ENCODE data around the gene MYRIP. TPM values are rescaled to one million over a fixed set of nuclear protein-coding genes. Genes with fewer than 3 reads are reported as not detected.

Gene MYRIP
- total RNA-seq, 2 donors from 2014 or later, result not detected

DNA sequence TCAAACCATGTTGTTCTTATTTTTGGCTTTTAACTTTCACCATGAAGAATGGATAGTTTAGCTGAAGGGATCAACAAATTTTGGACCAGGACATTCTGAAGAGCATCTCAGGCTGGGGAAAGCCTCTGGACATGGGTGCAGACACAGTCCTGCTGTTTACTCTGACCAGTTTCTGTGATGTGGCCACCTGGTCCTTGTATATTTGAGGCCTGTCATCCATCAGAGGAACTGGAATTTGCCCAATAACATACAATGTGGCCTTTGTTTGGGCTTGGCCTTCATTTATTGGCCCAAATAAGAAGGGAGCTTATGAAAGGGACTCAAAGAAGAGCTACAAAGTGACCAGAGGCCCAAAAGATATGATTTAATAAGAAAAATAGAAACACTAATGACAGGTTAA lies 127.9 kb downstream of the MYRIP start:
- Mint-ChIP-seq H3K9me3 (no peaks in the 10 kb centered on the region), H3K27ac (no peak overlapping the region), H3K4me3 (no peak overlapping the region), H3K4me1 (no peaks in the 10 kb centered on the region), H3K27me3 (no peaks in the 10 kb centered on the region), H3K36me3 (ENCODE audit: low read depth) (no peaks in the 10 kb centered on the region)
- ATAC-seq (replicated peaks), result no peak

DNA sequence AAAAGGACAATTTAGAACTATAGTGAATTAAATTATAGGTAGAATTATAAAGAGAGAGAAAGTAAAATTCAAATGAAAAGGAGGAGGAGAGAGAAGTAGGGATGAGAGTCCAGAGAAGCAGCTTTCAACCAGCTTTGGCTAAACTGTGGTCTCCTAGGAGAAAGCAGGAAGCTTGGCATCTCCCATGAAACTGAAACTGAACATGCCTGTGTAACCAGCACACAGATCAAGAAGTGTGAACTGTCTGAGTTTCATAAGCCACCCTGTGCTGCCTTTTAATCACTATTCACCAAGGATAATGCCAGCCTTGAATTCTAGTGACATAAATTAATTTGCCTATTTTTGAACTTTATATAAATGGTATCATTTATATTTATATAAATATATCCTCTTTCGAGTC lies 128.5 kb downstream of the MYRIP start:
- Mint-ChIP-seq H3K36me3 (ENCODE audit: low read depth) (no peaks in the 10 kb centered on the region), H3K27ac (no peak overlapping the region), H3K9me3 (no peaks in the 10 kb centered on the region), H3K27me3 (no peaks in the 10 kb centered on the region), H3K4me3 (no peak overlapping the region), H3K4me1 (no peaks in the 10 kb centered on the region)
- ATAC-seq (replicated peaks), result no peak

DNA sequence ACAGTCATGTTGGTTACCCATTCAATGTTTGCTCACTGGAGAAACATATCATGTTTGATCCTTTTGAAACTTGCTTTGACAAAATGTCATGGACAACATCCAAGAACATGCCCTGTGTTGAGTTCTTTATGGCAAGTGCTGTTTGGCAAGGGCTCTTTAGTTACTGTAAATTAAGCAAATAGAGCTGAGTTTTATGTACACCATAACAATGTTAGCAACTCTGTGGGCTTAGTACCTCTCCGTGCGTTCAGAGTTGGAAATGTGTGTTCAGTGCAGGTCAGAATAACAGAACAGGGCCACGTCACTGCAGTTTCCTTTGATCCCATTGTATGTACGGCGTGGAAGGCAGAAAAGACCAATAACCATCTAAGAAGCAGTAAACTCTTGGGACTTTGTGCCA lies 132.5 kb downstream of the MYRIP start:
- no peaks in the 10 kb centered on the region for H3K36me3 Mint-ChIP-seq (ENCODE audit: low read depth)
- no peak overlapping the region for H3K4me3 Mint-ChIP-seq
- H3K27me3 Mint-ChIP-seq, result peaks cover 6% of the 10 kb centered on the region

DNA sequence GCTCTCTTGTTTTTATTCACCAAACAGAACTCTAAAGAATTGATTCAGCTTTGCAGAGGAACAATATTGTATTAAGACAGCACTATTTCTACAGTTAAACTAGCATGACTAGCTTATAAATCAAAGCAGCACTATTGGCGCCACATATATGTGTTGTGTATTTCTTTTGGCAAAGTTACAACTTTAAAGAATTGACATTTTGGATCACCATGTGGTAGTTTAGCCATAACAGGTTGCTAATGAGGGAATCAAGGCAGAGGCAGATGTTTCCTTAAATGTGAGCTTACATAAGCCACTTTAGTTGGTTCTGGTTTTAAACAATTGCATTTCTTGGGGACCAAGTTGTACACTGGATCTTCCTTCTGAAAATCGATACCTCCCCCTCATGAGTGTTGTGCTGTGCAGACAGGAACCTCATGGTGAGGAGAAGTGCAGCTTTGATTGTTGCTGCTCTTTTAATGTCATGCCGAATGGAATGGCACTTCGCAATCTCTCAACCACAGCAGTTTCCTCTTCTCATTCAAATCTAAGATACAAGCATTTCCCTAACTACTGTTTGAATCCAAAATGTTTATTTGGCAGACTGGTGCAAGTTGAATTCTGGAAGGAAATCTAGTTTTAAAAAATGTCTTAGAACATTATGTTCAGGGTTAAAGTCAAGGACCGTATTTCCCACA lies 151.2 kb downstream of the MYRIP start:
- no peak overlapping the region for H3K4me3 Mint-ChIP-seq
- no peaks in the 10 kb centered on the region for H3K27me3 Mint-ChIP-seq
- no peaks in the 10 kb centered on the region for H3K4me1 Mint-ChIP-seq
- H3K27ac Mint-ChIP-seq, result no peak overlapping the region
- no peak for ATAC-seq (replicated peaks)
- H3K36me3 Mint-ChIP-seq (ENCODE audit: low read depth), result no peaks in the 10 kb centered on the region
- peaks cover 4% of the 10 kb centered on the region for H3K9me3 Mint-ChIP-seq

More for the DNA sequence above, 132.5 kb downstream of the MYRIP start:
- Mint-ChIP-seq H3K4me1 (no peaks in the 10 kb centered on the region), H3K9me3 (no peaks in the 10 kb centered on the region), H3K27ac (no peak overlapping the region)
- no peak for ATAC-seq (replicated peaks)

DNA sequence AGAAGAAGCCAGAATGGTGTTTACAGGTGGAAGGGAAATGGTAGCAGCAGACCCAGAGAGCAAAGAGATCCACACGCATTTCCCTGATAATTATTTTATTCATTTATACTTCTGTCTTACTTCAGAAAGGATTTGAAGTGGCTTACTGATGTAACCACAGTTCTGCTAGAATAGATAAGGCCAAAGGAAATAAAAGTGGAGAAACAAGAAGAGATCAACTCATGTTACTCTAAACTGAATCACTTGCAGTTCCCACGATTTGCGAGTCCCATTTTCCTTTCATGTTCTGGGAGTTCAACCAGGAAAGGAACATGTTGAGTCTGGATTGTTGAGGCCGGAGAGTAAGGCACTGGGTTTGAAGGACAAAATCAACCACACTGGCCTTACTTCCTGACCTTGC lies 151.8 kb downstream of the MYRIP start:
- Mint-ChIP-seq H3K9me3 (peaks cover 3% of the 10 kb centered on the region), H3K4me3 (no peak overlapping the region), H3K36me3 (ENCODE audit: low read depth) (no peaks in the 10 kb centered on the region), H3K4me1 (no peaks in the 10 kb centered on the region), H3K27me3 (no peaks in the 10 kb centered on the region), H3K27ac (no peak overlapping the region)
- ATAC-seq (replicated peaks), result no peak

DNA sequence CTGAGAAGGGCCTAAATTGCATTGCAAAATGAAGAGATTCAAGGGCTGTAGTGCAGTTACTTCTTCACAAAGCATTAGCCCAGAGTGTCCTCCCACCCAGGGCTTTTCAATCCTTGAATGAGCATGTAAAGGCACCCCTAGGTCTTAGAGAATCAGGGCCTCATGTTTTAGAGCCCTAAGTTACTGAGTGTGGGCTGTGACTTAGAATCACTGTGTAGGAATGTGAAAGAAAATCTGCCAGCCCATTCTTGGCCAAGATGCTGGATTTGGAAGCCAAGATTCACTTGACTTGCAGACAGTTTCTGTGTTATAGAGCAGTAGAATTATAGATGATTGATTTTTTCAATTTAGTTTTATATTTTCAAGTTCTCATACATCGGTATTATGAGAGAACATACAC lies 153.2 kb downstream of the MYRIP start:
- H3K4me3 Mint-ChIP-seq, result no peak overlapping the region
- no peak for ATAC-seq (replicated peaks)

DNA sequence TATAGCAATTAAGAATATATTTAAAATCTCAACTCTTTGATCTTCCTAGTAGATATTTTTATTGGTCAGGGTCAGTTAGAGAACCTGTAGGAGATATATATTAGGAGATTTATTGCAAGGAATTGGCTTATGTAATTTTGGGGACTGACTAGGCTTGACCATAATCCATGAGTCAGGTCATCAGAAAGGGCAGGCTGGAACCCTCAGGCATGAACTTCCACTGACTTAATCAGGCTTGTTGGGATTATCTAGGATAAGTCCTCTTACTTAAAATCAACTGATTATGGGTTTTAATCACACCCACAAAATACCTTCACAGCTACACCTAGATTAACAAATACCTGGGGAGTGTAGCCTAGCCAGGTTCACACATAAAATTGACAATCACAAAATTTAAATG lies 156.1 kb downstream of the MYRIP start:
- Mint-ChIP-seq H3K27ac (no peak overlapping the region), H3K9me3 (no peaks in the 10 kb centered on the region), H3K4me1 (no peaks in the 10 kb centered on the region), H3K36me3 (ENCODE audit: low read depth) (no peaks in the 10 kb centered on the region), H3K27me3 (no peaks in the 10 kb centered on the region), H3K4me3 (no peak overlapping the region)
- ATAC-seq (replicated peaks), result no peak

More for the DNA sequence above, 153.2 kb downstream of the MYRIP start:
- H3K27ac Mint-ChIP-seq, result no peak overlapping the region
- H3K9me3 Mint-ChIP-seq, result no peaks in the 10 kb centered on the region
- no peaks in the 10 kb centered on the region for H3K4me1 Mint-ChIP-seq
- H3K27me3 Mint-ChIP-seq, result no peaks in the 10 kb centered on the region
- H3K36me3 Mint-ChIP-seq (ENCODE audit: low read depth), result no peaks in the 10 kb centered on the region

DNA sequence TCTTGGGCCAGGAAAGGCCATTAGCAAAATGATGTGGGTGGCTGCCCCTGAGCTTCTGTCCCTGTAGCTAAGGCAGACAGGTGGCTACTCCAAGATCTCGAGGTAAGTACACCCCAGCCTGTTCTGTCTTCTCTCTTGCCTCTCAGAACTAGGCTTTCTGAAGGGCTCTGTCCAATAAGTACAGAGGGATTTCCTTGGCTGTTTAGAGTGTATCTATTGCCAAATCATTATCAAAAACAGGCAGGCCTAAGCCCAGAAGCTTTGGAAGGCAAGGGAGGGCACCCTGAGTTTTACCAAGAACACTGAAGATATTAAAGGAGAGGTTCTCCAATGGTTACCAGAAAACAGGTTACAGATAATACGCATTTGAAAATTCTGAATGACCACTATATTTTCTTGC lies 156.6 kb downstream of the MYRIP start:
- H3K4me1 Mint-ChIP-seq, result no peaks in the 10 kb centered on the region
- no peaks in the 10 kb centered on the region for H3K27me3 Mint-ChIP-seq
- H3K9me3 Mint-ChIP-seq, result no peaks in the 10 kb centered on the region
- no peaks in the 10 kb centered on the region for H3K36me3 Mint-ChIP-seq (ENCODE audit: low read depth)
- no peak overlapping the region for H3K27ac Mint-ChIP-seq
- no peak for ATAC-seq (replicated peaks)
- H3K4me3 Mint-ChIP-seq, result no peak overlapping the region

DNA sequence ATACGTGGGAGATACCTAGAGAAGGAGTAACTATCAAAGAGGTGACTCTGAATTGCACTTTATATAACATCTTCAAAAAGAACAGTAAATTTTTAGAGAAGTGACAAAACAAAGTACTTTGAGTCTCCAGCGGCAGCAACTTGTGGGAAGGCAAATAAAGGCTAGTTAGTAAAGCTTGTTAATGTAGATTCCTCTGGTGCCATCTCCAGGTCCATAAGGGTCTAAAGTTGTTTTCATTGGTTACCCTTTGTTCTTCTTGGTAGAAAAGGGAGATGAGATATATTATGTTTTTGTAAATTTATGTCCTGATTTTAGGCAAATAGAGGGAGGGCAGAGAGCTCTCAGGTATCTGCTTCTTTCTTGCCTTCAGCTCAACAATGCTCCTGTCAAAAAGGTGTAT lies 161.6 kb downstream of the MYRIP start:
- no peak overlapping the region for H3K27ac Mint-ChIP-seq
- no peaks in the 10 kb centered on the region for H3K36me3 Mint-ChIP-seq (ENCODE audit: low read depth)
- no peak overlapping the region for H3K4me3 Mint-ChIP-seq
- no peaks in the 10 kb centered on the region for H3K4me1 Mint-ChIP-seq
- no peak for ATAC-seq (replicated peaks)
- H3K9me3 Mint-ChIP-seq, result peaks cover 3% of the 10 kb centered on the region
- peaks cover 3% of the 10 kb centered on the region for H3K27me3 Mint-ChIP-seq

DNA sequence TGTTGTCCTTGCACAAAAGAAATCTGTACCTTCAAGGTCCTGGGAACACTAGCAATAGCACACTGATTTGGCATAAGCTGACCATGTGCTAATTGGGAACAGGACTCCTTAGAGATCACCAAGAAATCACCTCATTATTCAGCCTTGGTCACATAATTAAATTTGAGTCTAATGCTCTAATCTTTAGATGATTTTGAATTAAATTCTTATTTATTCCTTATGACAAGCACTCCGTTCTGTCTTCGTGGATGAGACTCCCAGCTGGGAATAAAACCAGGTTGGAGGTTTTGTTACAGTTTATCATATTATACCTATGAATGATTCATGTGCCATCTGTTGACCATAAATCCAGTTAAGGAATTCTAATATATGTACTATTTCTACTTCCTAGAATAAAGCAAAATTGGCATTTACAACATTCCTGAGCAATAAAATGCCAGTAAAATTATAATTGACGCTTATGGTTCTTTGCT lies 162.2 kb downstream of the MYRIP start:
- Mint-ChIP-seq H3K27ac (no peak overlapping the region), H3K4me3 (no peak overlapping the region), H3K27me3 (peaks cover 3% of the 10 kb centered on the region), H3K36me3 (ENCODE audit: low read depth) (no peaks in the 10 kb centered on the region), H3K9me3 (peaks cover 3% of the 10 kb centered on the region), H3K4me1 (no peaks in the 10 kb centered on the region)
- no peak for ATAC-seq (replicated peaks)

DNA sequence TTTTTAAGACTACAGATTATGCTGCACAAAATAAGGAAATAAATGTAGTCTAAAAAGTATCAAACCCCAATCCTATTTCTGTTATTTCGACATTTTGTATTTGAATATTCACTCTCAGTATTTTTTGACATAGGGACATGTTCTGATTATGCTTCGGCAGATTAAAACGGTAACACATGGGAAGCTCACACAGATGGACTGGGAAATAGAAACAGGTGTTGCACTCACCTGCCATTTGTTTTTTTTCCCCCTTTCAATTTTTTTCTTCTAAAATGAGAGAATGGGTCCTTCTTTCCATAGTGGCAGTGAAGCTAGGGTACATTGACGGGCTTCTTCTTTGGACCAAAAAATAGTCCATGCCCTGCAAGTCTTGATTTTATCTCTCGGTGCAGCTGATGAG lies 163.1 kb downstream of the MYRIP start:
- Mint-ChIP-seq H3K9me3 (peaks cover 3% of the 10 kb centered on the region), H3K27ac (no peak overlapping the region), H3K36me3 (ENCODE audit: low read depth) (no peaks in the 10 kb centered on the region), H3K4me3 (no peak overlapping the region), H3K4me1 (no peaks in the 10 kb centered on the region), H3K27me3 (peaks cover 3% of the 10 kb centered on the region)
- no peak for ATAC-seq (replicated peaks)

DNA sequence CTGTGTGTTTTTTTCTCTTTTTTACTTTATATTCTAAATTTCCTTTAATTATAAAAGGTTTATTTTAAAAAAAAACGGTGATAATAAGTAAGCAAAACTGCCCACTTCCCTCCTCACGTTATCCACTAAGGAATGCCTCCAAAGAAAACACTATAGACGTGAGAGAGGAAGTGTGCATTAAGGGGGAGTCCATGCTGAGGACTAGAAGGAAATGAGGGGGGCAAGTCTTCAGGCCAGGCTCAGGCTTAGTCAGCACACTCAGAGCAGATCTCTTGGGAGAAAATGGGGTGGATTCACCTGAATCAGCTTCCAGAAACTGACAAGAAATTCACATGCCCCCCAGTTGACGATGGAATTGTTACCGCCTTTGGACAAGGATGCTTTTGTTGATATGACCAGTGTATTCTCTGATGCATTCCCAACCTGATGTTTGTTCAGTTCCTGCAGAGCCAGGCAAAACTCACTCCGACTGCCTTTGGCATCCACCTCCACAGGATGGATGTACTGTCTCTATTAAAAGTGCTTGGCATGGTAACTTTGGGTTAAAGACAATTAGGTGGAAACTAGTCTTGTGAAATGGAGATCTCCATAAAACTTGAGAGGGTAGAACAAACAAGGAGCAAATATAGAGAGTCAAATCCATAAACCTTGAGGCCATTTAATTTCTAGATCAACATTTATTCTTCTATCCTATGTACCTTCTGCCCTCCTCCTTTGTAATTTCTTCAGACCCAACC lies 167.8 kb downstream of the MYRIP start:
- H3K36me3 Mint-ChIP-seq (ENCODE audit: low read depth), result no peaks in the 10 kb centered on the region
- H3K4me3 Mint-ChIP-seq, result no peak overlapping the region
- peaks cover 3% of the 10 kb centered on the region for H3K27me3 Mint-ChIP-seq
- H3K4me1 Mint-ChIP-seq, result no peaks in the 10 kb centered on the region
- H3K27ac Mint-ChIP-seq, result no peak overlapping the region
- peaks cover 3% of the 10 kb centered on the region for H3K9me3 Mint-ChIP-seq
- no peak for ATAC-seq (replicated peaks)

DNA sequence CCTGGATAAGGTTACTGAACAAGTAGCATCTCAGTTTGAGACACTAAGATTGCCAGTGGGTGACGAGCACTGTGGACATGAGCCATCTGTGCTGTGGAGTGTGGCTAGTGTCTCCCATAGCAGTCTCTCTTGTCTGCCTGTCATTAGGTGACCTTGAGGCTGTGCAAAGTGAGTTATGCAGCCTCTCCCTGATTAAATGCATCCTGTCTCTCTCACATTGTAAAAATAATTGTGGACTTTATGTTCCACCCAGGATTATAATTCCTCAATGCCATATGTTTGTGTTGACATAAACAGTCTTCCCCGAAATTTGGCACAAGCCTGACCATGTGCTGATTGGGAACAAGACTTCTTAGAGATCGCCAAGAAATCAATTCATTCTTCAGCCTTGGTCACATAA lies 168.9 kb downstream of the MYRIP start:
- H3K9me3 Mint-ChIP-seq, result peaks cover 3% of the 10 kb centered on the region
- no peaks in the 10 kb centered on the region for H3K4me1 Mint-ChIP-seq
- no peak for ATAC-seq (replicated peaks)

DNA sequence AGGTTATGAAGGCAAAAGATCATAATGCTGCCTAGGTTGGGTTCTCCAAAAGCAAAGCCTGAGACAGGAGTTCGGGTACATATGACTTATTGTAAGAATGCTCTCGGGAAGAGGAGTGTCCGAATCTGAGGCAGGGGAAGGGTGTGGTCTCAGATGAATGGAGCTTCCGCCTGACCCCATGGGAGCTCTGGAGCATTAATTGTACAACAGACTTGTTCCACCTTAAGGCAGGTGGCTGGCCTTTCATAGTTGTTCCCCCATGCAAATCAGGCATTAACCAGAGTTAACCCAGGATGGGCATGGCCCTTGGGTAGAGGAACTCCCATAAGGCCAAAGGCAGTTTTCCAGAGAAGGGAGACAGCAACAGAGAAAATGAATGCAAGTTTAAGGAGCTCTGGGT lies 170.6 kb downstream of the MYRIP start:
- no peak for ATAC-seq (replicated peaks)
- no peak overlapping the region for H3K4me3 Mint-ChIP-seq
- no peak overlapping the region for H3K27ac Mint-ChIP-seq
- no peaks in the 10 kb centered on the region for H3K27me3 Mint-ChIP-seq
- H3K4me1 Mint-ChIP-seq, result no peaks in the 10 kb centered on the region
- H3K9me3 Mint-ChIP-seq, result no peaks in the 10 kb centered on the region
- H3K36me3 Mint-ChIP-seq (ENCODE audit: low read depth), result no peaks in the 10 kb centered on the region

More for the DNA sequence above, 168.9 kb downstream of the MYRIP start:
- H3K36me3 Mint-ChIP-seq (ENCODE audit: low read depth), result no peaks in the 10 kb centered on the region
- H3K27me3 Mint-ChIP-seq, result peaks cover 3% of the 10 kb centered on the region
- no peak overlapping the region for H3K4me3 Mint-ChIP-seq
- H3K27ac Mint-ChIP-seq, result no peak overlapping the region

DNA sequence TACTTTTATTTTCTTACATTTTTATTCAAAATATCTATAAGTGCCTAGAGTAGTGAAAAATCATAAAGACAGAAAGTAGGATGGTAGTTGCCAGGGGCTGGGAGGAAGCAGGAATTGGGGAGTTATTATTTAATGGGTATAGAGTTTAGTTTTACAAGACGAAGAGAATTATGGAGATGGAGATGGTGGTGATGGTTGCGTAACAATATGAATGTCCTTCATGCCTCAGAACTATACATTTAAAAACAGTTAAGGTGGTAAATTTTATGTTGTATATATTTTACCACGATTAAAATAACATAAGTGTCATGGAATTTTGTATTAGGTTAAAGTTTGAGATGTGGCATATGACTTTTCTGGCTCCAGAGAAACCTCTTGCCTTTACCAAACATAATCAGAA lies 171.4 kb downstream of the MYRIP start:
- no peaks in the 10 kb centered on the region for H3K27me3 Mint-ChIP-seq
- no peaks in the 10 kb centered on the region for H3K9me3 Mint-ChIP-seq
- H3K4me1 Mint-ChIP-seq, result no peaks in the 10 kb centered on the region
- ATAC-seq (replicated peaks), result no peak
- no peak overlapping the region for H3K4me3 Mint-ChIP-seq
- H3K36me3 Mint-ChIP-seq (ENCODE audit: low read depth), result no peaks in the 10 kb centered on the region
- no peak overlapping the region for H3K27ac Mint-ChIP-seq

All from activated T-helper 17 cell treated with anti-CD3 and anti-CD28 coated beads, Interleukin-2, amount 50 U/mL, for 72 hours (primary cell).